ENCODE results near the gene MTMR12. TPM values are rescaled to one million over a fixed set of nuclear protein-coding genes. Genes with fewer than 3 reads are reported as not detected.

The MTMR12 gene
- total and polyA plus RNA-seq, 10 of the 15 experiments (the other 5 are each of a cell fraction or from before 2014, with no cell fraction given) = 5.0 to 22.9 (median 16.3) TPM

DNA sequence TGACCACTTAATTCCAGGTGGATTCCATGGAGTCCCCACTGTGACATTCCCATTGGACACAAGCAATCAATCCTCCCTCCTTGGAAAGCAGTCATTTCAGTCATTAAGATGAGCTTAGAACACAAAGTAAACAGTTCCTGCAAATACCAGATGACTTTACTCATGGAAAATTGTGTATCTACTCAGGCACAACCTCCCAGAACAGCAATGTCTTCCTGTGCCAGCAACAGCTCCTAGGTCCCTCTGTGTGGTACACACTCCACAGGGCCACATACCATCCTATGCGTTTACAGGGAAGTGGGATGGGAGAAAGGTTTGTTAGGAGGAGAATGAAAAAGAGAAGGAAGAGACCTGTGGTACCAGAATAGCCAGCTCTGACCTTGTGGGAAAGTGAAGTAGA is 53.7 kb downstream of the MTMR12 start:
- H3K9me3 ChIP-seq (replicated peaks; ENCODE audit: control insufficient read depth, insufficient read depth, low read length) = no peaks in the 10 kb centered on the region
- ATAC-seq = no peak
- no peak overlapping the region for H3K9ac ChIP-seq (ENCODE audit: control insufficient read depth, insufficient read depth, low read length)
- no peak for DNase-seq (ENCODE audit: low read depth, low spot score)
- FAIRE-seq = no peak
- in situ Hi-C loops (cut with MboI) (no loop called here), intact Hi-C loops (cut with micrococcal nuclease; ENCODE audit: unreplicated experiment) (no loop called here)
- SMC1A ChIA-PET (ENCODE audit: uncharacterized antibody, unreplicated experiment) = interaction anchor here (1.2 to 3.1 kb wide), 4 partner anchors 15 to 71 kb away, joined by 3 to 11 read pairs (median 4); no protein-coding TSS in a partner anchor
- H2AFZ ChIP-seq (ENCODE audit: control insufficient read depth, low read depth, low read length) = no peak overlapping the region
- no peaks in the 10 kb centered on the region for H4K20me1 ChIP-seq (ENCODE audit: control insufficient read depth, insufficient read depth)
- H3K27me3 ChIP-seq (replicated peaks in 1 of 2; ENCODE audit: control insufficient read depth in 2 of 2, insufficient read depth in 2 of 2, low read length in 1 of 2) = no peaks in the 10 kb centered on the region
- H3K4me3 ChIP-seq = no peak overlapping the region
- no peak for TF ChIP-seq CBX5 (IDR thresholded peaks at IDR 0.05; ENCODE audit: low read depth)
- TF ChIP-seq NR2F1 (conservative IDR thresholded peaks at IDR 0.05) = no peak
- TF ChIP-seq HDAC6 (IDR thresholded peaks at IDR 0.05; ENCODE audit: unreplicated experiment) = no peak
- TF ChIP-seq ATF3 (IDR thresholded peaks at IDR 0.05; ENCODE audit: borderline replicate concordance, extremely low read depth, low read depth, low read length) = no peak
- TF ChIP-seq NR2C1 (IDR thresholded peaks at IDR 0.05) = no peak
- TF ChIP-seq BCL11A (IDR thresholded peaks at IDR 0.05; ENCODE audit: low read depth, low read length) = no peak
- TF ChIP-seq FOXM1 (IDR thresholded peaks at IDR 0.05; ENCODE audit: low read depth, low read length) = no peak
- TF ChIP-seq, protein P1, sequence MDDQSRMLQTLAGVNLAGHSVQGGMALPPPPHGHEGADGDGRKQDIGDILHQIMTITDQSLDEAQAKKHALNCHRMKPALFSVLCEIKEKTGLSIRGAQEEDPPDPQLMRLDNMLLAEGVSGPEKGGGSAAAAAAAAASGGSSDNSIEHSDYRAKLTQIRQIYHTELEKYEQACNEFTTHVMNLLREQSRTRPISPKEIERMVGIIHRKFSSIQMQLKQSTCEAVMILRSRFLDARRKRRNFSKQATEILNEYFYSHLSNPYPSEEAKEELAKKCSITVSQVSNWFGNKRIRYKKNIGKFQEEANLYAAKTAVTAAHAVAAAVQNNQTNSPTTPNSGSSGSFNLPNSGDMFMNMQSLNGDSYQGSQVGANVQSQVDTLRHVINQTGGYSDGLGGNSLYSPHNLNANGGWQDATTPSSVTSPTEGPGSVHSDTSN (IDR thresholded peaks at IDR 0.05; ENCODE audit: insufficient replicate concordance, low read depth, low read length) = no peak
- no peak for TF ChIP-seq ZNF24 (IDR thresholded peaks at IDR 0.05)
- no peak for TF ChIP-seq ASH2L (IDR thresholded peaks at IDR 0.05; ENCODE audit: borderline replicate concordance, low read depth)
- no peak for TF ChIP-seq GABPA (IDR thresholded peaks at IDR 0.05; ENCODE audit: low read depth)
- TF ChIP-seq, protein P2, sequence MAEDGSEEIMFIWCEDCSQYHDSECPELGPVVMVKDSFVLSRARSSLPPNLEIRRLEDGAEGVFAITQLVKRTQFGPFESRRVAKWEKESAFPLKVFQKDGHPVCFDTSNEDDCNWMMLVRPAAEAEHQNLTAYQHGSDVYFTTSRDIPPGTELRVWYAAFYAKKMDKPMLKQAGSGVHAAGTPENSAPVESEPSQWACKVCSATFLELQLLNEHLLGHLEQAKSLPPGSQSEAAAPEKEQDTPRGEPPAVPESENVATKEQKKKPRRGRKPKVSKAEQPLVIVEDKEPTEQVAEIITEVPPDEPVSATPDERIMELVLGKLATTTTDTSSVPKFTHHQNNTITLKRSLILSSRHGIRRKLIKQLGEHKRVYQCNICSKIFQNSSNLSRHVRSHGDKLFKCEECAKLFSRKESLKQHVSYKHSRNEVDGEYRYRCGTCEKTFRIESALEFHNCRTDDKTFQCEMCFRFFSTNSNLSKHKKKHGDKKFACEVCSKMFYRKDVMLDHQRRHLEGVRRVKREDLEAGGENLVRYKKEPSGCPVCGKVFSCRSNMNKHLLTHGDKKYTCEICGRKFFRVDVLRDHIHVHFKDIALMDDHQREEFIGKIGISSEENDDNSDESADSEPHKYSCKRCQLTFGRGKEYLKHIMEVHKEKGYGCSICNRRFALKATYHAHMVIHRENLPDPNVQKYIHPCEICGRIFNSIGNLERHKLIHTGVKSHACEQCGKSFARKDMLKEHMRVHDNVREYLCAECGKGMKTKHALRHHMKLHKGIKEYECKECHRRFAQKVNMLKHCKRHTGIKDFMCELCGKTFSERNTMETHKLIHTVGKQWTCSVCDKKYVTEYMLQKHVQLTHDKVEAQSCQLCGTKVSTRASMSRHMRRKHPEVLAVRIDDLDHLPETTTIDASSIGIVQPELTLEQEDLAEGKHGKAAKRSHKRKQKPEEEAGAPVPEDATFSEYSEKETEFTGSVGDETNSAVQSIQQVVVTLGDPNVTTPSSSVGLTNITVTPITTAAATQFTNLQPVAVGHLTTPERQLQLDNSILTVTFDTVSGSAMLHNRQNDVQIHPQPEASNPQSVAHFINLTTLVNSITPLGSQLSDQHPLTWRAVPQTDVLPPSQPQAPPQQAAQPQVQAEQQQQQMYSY (CRISPR knock-in tag; IDR thresholded peaks at IDR 0.05) = no peak
- no peak for TF ChIP-seq GATAD2B (conservative IDR thresholded peaks at IDR 0.05; ENCODE audit: low read depth)
- no TSS peak for BruUV-seq (replicated peaks)
- H3K79me2 ChIP-seq (ENCODE audit: control insufficient read depth, insufficient read depth, low read length) = no peaks in the 10 kb centered on the region
- H3K4me2 ChIP-seq (ENCODE audit: control insufficient read depth, insufficient read depth) = no peak overlapping the region
- peaks cover 3 to 6% of the 10 kb centered on the region in 2 experiments; a peak in 3 of 4 replicates for H3K36me3 ChIP-seq (ENCODE audit: control insufficient read depth in 2 of 2, insufficient read depth in 2 of 2, low read length in 1 of 2)
- H3K27ac ChIP-seq (ENCODE audit: control insufficient read depth, insufficient read depth) = no peak overlapping the region
- CTCF ChIA-PET = interaction anchor here (1.0 to 1.3 kb wide), 2 partner anchors 10 to 71 kb away, joined by 3 to 4 read pairs; no protein-coding TSS in a partner anchor
- WGBS (ENCODE audit: insufficient coverage, insufficient replicate concordance, low lambda C conversion rate, missing lambda C conversion rate) = 100% methylated on average over 1 of the region's 1 CpG
- RAD21 ChIA-PET (ENCODE audit: unreplicated experiment) = no interaction called here
- POLR2A ChIA-PET = no interaction called here
- peaks cover 6% of the 10 kb centered on the region for H3K4me1 ChIP-seq (ENCODE audit: control insufficient read depth, insufficient read depth, low read length)
